ENCODE data around the gene FOXP1. TPM values are rescaled to one million over a fixed set of nuclear protein-coding genes. Genes with fewer than 3 reads are reported as not detected.

FOXP1 gene
- total RNA-seq, 2 experiments from 2014 or later = 66.3 to 68.8 TPM

DNA sequence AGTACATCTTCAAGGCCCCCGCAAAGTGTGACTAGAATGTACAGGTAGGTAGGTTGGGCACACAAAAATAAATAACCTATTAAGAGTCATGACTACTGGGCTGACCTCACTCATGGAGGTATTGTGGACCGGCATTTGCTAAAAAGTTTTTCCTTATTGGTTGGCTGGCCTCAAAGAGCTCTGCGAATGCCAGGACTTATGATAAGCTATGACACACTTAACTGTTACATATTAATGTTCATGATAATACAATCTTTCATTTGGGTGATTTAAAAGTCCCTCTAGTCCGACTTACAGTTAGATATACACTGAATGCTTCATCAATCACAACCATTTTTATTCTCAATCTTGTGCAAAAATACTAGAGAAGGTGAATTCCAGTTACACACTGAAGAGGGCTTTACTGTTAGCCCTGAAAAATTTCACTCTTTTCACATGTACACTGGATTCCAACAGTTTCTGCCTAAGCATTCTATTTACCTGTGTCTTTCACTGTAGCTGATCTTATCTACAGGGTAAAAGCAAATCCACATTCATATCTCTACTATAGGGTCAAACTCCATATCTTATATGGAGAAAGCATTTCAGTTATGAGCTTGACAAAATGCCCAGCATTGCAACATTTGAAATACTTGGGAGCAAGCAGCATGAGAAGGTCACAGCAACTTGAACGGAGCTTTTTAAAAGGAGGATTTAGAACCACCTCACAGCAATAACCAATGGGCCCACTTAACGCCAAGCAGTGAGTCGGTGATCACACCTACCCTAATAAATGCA lies 329.1 kb downstream of the FOXP1 start:
- ATAC-seq (no peak), DNase-seq (no peak)
- H3K4me1 Mint-ChIP-seq = peaks cover 2% of the 10 kb centered on the region
- H3K36me3 Mint-ChIP-seq = no peaks in the 10 kb centered on the region
- H3K27me3 Mint-ChIP-seq = no peaks in the 10 kb centered on the region
- CTCF ChIA-PET = no interaction called here
- no peak overlapping the region for H3K4me3 Mint-ChIP-seq
- peaks cover 2% of the 10 kb centered on the region for H3K9me3 Mint-ChIP-seq (ENCODE audit: low read depth)
- no peak overlapping the region for H3K27ac Mint-ChIP-seq

DNA sequence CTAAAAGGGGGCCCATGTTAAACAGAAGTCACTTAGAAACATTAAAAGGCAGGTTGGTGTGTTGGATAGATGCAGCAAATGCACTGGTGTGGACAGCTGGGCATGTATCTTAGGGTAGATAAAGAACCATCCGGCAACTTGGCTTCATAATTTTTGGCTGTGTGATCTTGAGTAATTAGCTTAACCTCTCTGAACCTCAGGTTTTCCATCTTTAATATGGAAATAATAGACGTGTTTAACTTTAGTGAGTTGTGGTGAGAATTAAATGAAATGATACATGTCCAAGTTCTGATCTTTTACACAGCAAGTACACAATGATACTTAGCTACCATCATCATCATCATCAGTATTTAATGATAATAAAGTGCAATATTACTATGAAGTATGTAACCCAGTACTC lies 330.4 kb downstream of the FOXP1 start:
- Mint-ChIP-seq H3K4me1 (peaks cover 2% of the 10 kb centered on the region), H3K36me3 (no peaks in the 10 kb centered on the region), H3K4me3 (no peak overlapping the region), H3K9me3 (ENCODE audit: low read depth) (peaks cover 2% of the 10 kb centered on the region), H3K27me3 (no peaks in the 10 kb centered on the region), H3K27ac (no peak overlapping the region)
- DNase-seq = no peak
- CTCF ChIA-PET = no interaction called here
- ATAC-seq = no peak

DNA sequence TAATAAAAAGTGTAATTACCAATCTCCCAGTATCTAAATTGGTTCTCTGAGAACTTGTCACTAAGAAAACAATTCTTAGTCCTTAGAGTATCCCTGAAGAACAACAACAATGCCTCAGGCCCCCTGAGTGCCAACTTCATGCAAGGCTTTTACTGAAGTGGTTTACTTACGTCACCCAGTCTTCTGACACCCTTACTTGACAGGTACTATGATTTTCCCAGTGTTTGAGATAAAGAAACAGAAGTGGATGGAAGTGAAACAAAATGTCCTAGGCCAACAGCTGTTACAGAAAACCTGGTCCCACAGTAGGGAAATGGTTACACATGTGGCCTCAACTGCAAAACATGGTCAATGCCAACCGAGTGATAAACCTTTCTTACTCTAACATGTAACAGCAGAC lies 331.1 kb downstream of the FOXP1 start:
- Mint-ChIP-seq H3K27ac (no peak overlapping the region), H3K27me3 (no peaks in the 10 kb centered on the region), H3K4me1 (no peaks in the 10 kb centered on the region), H3K4me3 (no peak overlapping the region), H3K36me3 (no peaks in the 10 kb centered on the region), H3K9me3 (ENCODE audit: low read depth) (peaks cover 2% of the 10 kb centered on the region)
- ATAC-seq (no peak), DNase-seq (no peak)
- CTCF ChIA-PET = no interaction called here

DNA sequence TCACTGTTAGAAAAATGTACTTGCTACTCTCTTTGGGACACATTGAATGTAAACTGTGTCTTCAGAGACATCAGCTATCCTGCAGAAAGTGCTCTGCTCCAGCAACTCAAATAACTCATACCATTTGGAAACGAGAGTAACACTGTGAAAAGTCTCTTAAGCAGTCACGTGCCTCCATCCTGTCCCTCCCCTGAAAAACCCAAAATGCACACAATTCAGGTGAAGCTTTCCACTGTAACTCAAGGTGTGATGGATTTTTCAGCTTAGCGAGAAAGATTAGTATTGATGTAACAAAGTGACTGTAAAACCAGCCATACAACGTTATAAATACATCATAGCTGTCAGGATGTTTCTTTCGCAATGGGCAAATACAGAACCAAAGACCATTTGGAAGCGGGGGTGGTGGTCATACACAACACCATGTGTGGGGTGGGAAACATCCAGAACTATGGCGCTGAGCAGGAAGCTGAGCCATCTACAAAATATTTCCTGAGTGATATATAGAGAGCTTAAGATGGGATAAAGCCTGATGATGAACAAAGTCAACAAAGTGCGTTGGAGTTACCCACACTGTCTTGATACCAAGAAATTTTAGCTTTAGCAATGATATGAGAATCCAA lies 332.3 kb downstream of the FOXP1 start:
- Mint-ChIP-seq H3K9me3 (ENCODE audit: low read depth) (peaks cover 2% of the 10 kb centered on the region), H3K27ac (no peak overlapping the region), H3K27me3 (no peaks in the 10 kb centered on the region), H3K36me3 (no peaks in the 10 kb centered on the region), H3K4me1 (no peaks in the 10 kb centered on the region), H3K4me3 (no peak overlapping the region)
- ATAC-seq (no peak), DNase-seq (no peak)
- CTCF ChIA-PET = no interaction called here

DNA sequence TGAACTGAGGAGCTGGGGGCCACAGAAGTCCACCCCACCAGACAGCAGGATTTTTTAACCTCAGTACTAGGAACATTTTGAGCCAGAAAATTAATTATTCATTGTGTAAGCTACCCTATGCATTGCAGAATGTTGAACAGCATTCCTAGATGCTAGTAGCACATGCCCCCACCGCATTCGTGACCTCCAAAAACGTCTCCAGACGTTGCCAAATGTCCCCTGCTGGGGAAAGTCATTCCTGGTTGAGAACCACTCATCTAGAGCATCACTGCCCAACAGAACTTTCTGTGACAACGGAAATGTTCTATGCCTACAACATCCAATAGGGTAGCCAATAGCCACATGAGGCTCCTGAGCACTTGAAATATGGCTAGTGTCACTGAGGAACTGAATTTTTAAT lies 333.5 kb downstream of the FOXP1 start:
- DNase-seq = no peak
- H3K27me3 Mint-ChIP-seq = no peaks in the 10 kb centered on the region
- no peak for ATAC-seq
- no peaks in the 10 kb centered on the region for H3K36me3 Mint-ChIP-seq
- no peak overlapping the region for H3K4me3 Mint-ChIP-seq
- no peaks in the 10 kb centered on the region for H3K4me1 Mint-ChIP-seq
- H3K27ac Mint-ChIP-seq = no peak overlapping the region
- H3K9me3 Mint-ChIP-seq (ENCODE audit: low read depth) = peaks cover 2% of the 10 kb centered on the region
- CTCF ChIA-PET = interaction anchor here (1.2 kb wide), 1 partner anchor 21 kb away, joined by 3 read pairs; no protein-coding TSS in a partner anchor

DNA sequence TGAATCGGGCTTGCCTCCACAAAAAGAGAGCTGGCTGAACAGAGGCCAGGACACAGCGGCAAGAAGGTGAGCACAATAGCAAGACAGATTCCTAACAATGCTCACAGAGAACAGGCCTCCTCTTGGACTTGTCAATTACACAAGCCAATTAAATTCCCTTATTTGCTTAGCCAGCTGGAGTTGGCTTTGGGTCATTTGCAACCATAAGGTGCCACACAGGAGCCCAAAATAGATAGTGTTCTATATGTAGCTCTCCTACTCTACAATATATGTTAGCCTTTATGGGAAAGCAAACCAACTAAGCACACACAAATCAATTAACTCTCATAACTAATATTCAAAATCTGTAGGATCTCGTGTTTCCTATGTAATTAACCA lies 335.6 kb downstream of the FOXP1 start:
- DNase-seq (no peak), ATAC-seq (no peak)
- no peaks in the 10 kb centered on the region for H3K27me3 Mint-ChIP-seq
- H3K4me1 Mint-ChIP-seq = no peaks in the 10 kb centered on the region
- H3K36me3 Mint-ChIP-seq = no peaks in the 10 kb centered on the region
- H3K9me3 Mint-ChIP-seq (ENCODE audit: low read depth) = peaks cover 2% of the 10 kb centered on the region
- CTCF ChIA-PET = no interaction called here
- H3K4me3 Mint-ChIP-seq = no peak overlapping the region
- H3K27ac Mint-ChIP-seq = no peak overlapping the region

DNA sequence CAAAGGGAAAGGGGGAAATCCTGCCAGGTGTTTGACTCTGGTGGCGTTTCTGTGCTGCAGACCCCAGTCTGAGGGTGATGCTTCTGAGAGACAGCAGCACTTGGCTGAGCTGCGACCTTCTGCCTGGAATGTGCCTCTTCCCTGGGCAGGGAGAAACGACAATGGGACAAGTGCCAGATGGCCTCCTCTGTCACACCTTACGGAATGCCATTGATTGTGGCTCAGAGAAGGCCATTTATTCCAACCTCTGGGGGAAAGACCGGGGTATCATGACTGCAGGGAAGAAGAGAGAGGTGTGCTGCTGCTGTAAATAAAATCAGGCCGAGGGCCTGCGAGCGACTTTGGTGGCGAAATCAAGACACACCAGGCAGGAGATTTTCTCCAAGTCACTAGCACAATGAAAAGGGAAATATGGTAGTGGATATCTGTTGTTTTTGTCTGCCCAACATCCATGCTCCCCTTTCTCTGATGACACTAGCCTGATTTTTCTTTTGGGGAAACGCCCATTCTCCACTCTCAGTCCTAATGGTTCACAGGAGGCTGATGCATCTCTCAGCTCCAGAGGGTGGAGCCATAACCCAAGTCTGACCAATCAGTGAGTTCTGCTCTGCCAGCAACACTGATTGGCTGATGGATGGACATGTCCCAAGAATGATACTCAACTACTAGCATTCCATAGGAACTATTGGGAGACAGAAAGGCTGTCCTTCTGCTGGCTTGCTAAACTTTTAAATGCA lies 336.1 kb downstream of the FOXP1 start:
- DNase-seq (no peak), ATAC-seq (no peak)
- H3K9me3 Mint-ChIP-seq (ENCODE audit: low read depth) = peaks cover 2% of the 10 kb centered on the region
- H3K4me1 Mint-ChIP-seq = no peaks in the 10 kb centered on the region
- no peaks in the 10 kb centered on the region for H3K27me3 Mint-ChIP-seq
- H3K36me3 Mint-ChIP-seq = no peaks in the 10 kb centered on the region
- CTCF ChIA-PET = no interaction called here
- H3K27ac Mint-ChIP-seq = no peak overlapping the region
- H3K4me3 Mint-ChIP-seq = no peak overlapping the region

DNA sequence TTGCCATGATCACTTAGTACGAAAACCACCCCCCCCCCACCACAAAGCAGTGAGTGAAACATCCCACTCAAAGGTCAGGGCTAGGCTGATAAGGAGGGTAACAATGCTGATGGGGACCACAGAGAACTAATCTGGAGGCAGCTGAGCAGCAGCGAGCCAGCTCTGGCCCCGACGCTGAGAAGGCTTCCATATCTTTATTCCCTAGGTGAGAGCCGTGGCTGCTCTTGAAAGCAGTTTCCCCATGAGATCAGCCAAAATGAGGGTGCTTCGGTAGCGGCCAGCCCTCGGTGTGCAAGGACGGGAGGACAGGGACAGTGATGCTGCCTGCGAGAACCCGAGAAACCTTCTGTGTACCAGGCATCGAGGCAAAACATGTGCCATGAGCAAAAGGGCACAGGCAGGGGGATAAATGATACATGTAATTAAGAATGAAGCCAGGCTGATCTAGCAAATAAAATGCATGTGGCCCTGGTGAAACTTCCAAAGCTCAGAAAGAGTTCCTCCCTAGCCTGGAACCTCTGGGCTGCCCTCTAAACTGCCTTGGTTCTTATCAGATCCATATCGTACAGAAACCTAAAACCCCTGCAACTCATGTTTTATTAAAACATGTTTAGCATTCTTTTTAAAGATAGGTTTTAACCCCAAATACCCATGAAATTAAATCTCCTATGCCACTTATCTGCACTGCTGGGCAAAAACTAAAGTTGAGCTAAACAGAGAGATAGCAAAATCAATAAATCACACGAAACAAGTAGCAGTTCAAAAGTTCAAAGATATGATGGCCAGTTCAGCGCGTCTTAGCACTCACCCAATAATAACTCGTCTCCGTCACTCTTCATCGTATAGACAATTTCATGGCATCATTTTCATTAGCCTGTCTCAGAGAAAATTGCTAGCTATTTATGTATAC lies 337.3 kb downstream of the FOXP1 start:
- ATAC-seq (no peak), DNase-seq (no peak)
- H3K27ac Mint-ChIP-seq = no peak overlapping the region
- CTCF ChIA-PET = no interaction called here
- H3K36me3 Mint-ChIP-seq = no peaks in the 10 kb centered on the region
- no peak overlapping the region for H3K4me3 Mint-ChIP-seq
- H3K4me1 Mint-ChIP-seq = no peaks in the 10 kb centered on the region
- H3K9me3 Mint-ChIP-seq (ENCODE audit: low read depth) = peaks cover under 1% of the 10 kb centered on the region
- H3K27me3 Mint-ChIP-seq = no peaks in the 10 kb centered on the region

DNA sequence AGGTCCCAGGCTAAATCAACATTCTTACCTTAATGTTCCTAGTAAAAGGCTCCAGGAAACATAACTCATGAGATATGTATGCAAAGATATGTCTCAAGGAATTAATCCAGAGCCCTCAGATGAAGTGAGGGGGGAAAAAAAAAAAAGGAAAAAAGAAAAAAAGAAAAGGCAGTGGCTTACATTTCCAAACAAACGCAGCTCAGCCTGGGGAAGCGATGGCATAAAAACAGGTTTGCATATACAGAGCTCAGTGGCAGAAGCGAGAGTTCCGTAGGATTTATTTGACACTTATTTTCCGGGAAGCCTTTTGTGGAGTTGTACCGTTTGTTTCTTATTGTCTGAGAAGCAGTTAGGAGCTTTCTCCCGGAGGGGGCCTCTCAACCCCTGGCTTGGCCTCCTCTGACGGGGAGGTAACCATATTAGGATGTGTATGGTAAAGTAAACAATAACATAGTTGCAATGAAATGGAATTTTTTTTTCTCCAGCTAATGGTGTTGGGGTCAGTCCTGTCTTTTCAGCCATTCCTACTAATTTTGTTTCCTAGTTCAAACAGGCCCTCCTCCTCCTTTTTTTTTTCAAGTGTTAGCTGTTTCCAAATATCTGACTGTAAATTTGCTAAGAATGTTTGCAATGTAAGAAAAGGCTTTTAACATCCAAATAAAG lies 338.6 kb downstream of the FOXP1 start:
- Mint-ChIP-seq H3K27me3 (no peaks in the 10 kb centered on the region), H3K27ac (no peak overlapping the region), H3K9me3 (ENCODE audit: low read depth) (no peaks in the 10 kb centered on the region), H3K4me3 (no peak overlapping the region), H3K4me1 (no peaks in the 10 kb centered on the region), H3K36me3 (no peaks in the 10 kb centered on the region)
- ATAC-seq (no peak), DNase-seq (no peak)
- CTCF ChIA-PET = no interaction called here

DNA sequence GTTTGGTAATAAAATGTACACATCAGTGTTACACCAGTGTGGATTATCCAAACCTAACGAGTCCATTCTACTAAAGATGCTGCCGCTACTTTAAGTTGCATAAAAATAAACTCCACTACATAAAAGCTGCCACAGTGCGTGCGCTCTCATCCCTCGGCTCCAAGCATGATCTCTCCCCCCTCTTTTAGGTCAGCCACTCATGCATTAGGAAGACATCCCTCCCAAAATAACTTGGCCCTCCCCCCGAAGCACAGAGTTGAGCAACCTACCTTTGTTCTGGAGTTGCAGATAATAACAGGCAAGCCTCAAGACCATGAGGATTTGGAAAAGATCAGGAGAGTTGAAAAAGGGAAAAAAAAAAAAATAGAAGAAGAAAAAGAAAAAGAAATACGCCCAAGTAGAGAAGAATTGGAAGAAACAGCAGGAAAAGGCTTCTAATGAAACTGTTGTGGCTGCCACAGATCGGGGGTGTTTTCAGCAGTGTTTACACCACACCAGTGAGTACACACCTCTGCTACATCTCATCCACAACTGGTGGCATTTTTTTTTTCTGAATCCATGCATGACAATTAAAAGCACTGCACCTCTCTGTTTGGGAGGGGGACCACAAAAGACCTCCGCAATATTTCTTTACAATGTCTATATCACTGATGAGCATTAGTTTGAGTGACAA lies 339.2 kb downstream of the FOXP1 start:
- CTCF ChIA-PET = no interaction called here
- Mint-ChIP-seq H3K9me3 (ENCODE audit: low read depth) (no peaks in the 10 kb centered on the region), H3K4me1 (no peaks in the 10 kb centered on the region), H3K27ac (no peak overlapping the region), H3K27me3 (no peaks in the 10 kb centered on the region), H3K36me3 (no peaks in the 10 kb centered on the region), H3K4me3 (no peak overlapping the region)
- ATAC-seq = no peak
- no peak for DNase-seq

DNA sequence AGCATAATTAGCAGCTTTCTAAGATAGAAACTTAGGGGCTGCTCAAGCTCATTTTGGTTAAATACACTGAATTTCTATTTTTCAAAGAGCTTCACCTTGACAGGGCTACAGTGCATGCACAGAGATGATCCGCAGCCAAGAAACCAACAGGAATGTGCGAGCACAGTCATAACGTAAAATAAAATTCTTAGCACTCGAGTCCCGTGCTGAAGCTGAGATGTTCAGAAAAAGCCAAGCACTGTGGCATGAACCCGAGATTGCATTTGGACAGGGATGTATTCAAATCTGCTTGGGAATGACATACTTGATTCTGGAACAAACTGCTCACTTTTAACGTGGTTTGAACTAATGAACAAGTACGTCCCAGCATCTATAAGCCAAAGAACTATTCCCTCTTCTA lies 340.3 kb downstream of the FOXP1 start:
- no peaks in the 10 kb centered on the region for H3K4me1 Mint-ChIP-seq
- H3K9me3 Mint-ChIP-seq (ENCODE audit: low read depth) = no peaks in the 10 kb centered on the region
- CTCF ChIA-PET = no interaction called here
- no peak for ATAC-seq
- no peak for DNase-seq
- H3K36me3 Mint-ChIP-seq = no peaks in the 10 kb centered on the region
- H3K4me3 Mint-ChIP-seq = no peak overlapping the region
- no peaks in the 10 kb centered on the region for H3K27me3 Mint-ChIP-seq
- H3K27ac Mint-ChIP-seq = no peak overlapping the region

DNA sequence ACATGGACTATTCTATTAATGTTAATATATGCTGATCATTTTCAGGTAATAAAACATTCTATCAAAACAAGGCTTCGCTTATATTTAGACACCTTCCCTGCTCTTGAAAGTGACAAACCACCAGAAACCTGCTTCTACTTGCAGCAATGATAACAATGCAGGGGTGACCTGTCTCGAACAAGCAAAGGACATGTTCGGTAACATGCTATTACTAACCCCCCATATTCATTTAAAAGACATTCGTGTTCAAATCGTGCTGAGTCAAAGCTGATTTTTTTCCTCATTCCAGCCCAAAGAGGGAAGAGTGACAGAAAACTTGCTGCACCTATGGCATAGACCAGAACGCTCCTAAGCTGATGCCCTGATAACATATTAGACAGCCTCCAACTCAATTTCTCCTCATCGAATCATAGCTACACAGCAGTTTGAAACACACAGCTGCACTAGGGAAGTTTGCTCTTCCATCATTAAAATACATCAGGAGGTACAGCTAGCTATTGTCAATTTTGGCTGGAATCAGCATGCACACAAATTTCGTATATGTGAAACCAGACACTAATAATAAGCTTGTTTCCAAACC lies 341.5 kb downstream of the FOXP1 start:
- ATAC-seq (no peak), DNase-seq (no peak)
- Mint-ChIP-seq H3K36me3 (no peaks in the 10 kb centered on the region), H3K9me3 (ENCODE audit: low read depth) (no peaks in the 10 kb centered on the region), H3K27ac (no peak overlapping the region), H3K27me3 (no peaks in the 10 kb centered on the region), H3K4me1 (no peaks in the 10 kb centered on the region), H3K4me3 (no peak overlapping the region)
- CTCF ChIA-PET = interaction anchor here (0.6 to 0.8 kb wide), 2 partner anchors 9 to 10 kb away, joined by 3 to 4 read pairs; no protein-coding TSS in a partner anchor
